HG03558 (cell line): ENCODE measurements around the gene SOWAHA.
"Not testable (repeated sequence)": the region's sequence is repeated elsewhere in the genome, so short reads cannot be mapped to it uniquely, and the experiment has no call there.

Experiments used
- ATAC-seq: cut with Tn5 transposase; IDR thresholded peaks from one replicate; pipeline ENCODE4 v1.9.1; 2021; ENCODE audit warnings: moderate number of reproducible peaks; ENCODE audit not compliant: unreplicated experiment; ENCODE audit errors: extremely low read depth

The SOWAHA gene

DNA sequence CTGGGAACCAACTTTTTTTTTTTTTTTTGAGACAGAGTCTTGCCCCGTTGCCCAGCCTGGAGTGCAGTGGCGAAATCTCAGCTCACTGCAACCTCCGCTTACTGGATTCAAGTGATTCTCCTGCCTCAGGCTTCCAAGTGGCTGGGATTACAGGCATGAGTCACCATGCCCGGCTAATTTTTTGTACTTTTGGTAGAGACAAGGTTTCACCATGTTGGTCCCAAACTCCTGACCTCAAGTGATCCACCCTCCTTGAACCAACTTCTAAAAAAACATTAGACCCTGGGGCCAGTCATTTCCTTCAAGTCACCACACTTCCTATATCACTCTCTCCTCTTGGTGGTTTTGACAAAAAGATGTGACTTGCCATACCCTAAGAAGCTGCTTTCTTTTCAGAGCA, 28.2 kb downstream of the SOWAHA start:
- no peak for ATAC-seq

DNA sequence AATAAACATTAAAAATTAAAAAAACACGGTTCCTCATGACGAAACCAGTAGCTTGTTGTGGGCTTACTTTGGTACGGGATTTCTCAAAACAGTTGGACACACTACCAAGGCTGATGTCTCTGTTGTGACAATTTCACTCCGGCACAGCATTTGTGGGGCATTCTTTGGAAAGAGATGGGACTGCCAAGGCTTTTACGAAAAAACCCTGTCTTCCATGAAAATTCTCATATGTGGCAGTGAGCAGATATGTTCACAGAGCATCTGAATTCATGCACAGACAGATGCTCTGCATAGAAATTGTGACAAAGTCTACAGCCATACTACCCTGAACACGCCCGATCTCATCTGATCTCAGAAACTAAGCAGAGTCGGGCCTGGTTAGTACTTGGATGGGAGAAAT, 35.2 kb downstream of the SOWAHA start:
- ATAC-seq = no peak

DNA sequence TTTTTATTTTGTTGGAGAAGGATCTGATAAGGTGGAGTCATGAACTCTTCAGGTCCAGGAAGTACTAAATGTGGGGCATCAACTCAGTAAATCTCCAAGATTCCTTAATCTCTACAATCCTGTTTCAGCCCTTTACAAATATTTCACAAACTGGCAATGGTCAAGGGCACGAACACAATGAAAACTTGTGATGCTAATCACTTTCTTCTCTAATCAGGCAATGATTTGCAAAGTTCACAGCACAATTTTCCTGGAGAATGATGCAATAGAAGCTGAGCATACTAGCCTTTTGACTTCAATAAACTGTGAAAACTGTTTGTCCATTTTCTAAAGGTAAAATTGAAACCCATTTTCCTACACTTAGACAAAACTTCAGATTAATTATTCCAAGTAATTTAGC, 36.2 kb downstream of the SOWAHA start:
- ATAC-seq = no peak

DNA sequence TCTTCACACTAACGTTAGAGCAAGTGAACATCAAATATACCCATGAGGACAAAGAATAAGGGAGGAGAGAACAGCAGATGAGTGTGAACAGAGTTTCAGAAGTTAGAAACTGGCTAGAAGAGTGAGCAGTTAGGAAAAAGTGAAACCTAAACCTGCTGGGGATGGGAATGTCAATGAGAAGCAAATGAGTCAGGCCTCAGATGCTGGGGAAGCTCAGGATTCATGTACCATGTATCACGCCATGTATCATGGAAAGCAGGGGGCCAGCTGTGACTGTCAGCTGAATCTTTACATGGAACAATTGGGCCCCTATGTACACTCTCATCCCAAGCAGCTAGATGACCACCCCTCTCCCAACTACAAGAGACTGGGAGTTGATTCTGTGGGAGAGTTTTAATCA, 37.0 kb downstream of the SOWAHA start:
- ATAC-seq = no peak

DNA sequence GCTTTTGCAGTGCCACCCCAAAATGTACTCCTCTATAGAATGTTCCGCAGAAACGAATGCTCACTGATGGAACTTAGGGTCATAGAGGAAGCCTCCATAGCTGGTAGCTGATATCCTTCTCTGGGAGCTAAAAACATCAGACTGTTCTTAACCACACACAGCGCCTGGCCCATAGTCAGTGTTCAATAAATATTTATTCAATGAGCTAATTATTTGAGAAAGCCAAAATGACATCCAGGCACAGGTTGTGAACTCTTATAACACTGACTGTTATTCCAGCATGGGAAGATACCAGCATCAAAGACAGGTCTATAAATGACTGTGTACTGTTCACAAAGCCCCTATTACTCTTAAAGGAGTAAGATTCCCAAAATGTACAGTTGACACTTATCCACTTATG, 40.2 kb downstream of the SOWAHA start:
- ATAC-seq = no peak

DNA sequence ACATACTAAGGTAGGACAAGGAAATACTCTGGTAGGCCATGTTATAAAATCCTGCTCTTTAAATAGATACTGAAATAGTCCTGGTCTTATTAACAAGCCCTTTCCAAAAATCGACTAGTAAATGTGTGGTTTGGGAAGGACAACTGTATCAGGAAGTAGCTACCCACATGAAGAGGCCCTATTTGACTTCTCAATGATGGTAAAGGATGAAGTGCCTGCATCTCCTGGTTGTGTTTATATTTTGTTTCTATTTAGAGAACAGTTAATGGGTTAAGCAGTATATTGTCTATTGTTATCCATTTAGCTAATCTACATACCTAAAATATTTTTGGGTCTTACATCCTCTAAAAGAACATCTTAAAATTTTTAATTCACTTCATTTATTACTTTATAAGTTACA, 40.7 kb downstream of the SOWAHA start:
- ATAC-seq = no peak

DNA sequence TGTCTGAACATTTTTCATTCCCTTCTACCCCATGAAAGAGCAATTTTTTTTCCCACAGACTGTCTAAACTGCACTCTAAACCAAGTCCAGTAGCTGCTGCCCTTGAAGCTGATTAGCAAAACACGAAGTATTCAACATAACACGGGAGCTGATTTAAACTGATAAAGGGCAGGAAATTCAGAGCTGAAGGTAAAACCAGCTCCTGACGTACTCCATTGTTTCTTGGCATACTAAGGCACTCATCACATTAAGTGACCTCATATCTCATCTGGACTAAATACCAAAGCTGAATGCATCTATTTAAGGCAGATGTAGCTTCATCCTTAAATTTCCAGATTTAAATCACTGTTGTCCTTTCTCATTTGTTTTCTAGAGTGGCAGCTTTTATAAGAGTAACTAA, 41.2 kb downstream of the SOWAHA start:
- ATAC-seq = no peak

DNA sequence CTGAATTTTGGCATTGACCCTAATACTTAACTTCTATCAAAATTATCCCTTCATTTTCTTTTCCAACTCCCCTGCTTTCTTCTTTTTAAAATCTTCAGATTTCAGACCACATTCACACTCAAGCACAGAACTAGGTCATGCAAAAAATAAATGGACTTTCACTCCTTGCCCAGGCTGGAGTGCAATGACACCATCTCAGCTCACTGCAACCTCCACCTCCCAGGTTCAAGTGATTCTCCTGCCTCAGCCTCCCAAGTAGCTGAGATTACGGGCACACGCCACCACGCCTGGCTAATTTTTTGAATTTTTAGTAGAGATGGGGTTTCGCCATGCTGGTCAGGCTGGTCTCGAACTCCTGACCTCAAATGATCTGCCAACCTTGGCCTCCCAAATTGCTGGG, 41.9 kb downstream of the SOWAHA start:
- ATAC-seq = not testable (repeated sequence)

DNA sequence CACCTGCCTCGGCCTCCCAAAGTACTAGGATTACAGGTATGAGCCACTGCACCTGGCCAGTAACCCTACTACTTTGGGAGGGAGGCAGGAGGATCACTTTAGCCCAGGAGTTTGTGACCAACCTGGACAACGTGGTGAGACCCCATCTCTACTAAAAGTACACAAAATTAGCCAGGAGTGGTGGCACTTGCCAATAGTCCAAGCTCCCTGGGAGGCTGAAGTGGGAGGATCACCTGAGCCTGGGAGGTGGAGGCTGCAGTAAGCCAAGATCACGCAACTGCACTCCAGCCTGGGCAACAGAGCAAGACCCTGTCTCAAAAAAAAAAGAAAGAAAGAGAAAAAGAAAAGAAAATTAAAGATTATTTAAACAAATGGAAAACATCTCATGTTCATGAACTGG, 42.9 kb downstream of the SOWAHA start:
- ATAC-seq = no peak

DNA sequence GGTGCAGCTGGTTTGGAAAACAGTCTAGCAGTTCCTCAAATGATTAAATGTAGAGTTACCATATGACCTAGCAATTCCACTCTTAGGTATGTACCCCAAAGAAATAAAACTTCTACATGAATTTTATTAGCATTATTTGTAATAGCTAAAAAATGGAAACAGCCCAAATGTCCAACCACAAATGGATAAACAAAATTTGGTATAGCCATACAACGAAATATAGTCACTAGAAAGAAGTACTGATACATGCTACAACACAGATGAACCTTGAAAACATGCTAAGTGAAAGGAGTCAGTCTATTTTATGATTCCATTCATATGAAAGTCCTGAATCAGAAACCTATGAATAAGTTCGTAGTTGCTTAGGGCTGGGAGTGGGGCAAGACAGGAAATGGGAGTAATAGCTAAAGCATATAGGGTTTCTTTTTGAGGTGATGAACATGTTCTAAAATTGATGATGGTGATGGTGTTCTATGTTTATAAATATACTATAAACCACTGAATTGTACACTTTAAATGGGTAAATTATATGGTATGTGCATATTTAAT, 46.9 kb downstream of the SOWAHA start:
- ATAC-seq = no peak

DNA sequence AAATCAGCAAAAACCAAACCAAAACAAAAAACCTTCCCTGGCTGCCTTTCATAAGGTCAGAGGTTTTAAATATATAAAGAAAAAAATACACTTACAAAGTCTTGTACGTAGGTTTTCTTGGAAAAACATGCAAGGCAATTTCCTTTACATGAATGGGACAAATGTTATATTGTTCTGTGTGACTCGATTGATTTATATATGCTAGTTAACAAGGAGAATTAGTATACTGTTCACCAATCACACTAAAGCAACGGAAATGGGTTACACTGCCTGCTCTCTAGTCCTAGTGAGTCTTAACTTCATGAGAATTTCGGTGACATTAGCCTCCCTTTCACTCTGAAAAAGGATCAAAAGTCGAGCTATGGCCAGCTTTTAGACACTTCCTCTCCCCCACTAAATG, 47.6 kb downstream of the SOWAHA start:
- ATAC-seq = no peak

DNA sequence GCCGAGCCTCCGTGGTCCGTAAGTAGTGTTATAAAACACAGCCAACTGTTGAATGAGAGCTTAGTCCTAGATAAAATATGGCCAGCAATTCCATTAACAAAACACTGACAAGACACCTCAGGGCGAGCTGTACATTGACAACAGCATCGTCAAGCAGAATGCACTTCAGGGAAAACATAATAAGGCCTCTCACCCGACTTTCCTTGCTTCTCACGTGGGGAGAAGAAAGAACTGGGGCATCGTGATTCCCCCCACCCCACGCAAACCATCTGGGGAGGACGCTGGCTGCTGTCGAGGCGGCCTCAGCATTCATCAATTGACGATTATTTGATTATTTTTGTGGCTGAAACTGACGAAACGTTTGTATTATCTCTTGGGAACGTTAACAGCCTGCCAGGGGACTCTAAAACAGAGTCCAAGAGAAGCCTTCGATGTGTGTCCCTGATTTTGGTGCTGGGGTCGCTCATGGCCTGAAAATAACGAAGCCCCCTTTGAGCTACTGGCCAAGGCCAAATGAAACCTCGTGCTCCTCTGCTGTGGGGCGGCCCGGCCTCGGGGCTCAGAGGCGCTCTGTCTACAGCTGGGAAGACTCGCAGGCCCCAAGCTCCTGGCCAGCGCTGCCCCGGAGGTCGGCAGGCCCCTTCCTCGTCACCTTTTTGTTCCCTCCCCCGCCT, 52.7 kb downstream of the SOWAHA start:
- ATAC-seq = no peak
